GM18498 (cell line): ENCODE results near the gene CD3G.

Experiments
- ATAC-seq: cut with Tn5 transposase; IDR thresholded peaks from one replicate; pipeline ENCODE4 v1.9.1; 2021; ENCODE audit warnings: mild to moderate bottlenecking, moderate library complexity; ENCODE audit not compliant: unreplicated experiment

CD3G gene

GRCh38 chr11:118322721-118323120 lies 21.4 kb upstream of the CD3G start:
- no peak for ATAC-seq

DNA sequence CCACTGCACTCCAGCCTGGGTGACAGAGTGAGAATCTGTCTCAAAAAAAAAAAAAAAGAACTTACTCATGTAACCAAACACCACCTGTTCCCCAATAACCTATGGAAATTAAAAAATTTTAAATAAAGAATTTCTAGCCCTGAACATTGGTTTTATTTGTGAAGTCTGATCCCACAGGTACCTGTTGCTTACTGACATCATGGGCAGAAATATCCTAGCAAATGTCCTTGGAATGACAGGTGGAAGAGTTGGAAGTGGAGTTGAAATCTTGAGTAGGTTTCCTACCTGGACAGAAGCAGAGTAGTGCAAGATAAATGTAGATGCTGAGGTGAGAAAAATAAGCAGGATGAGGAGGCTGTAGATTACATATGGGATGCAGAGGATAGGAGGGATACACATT lies 18.9 kb upstream of the CD3G start:
- no peak for ATAC-seq

DNA sequence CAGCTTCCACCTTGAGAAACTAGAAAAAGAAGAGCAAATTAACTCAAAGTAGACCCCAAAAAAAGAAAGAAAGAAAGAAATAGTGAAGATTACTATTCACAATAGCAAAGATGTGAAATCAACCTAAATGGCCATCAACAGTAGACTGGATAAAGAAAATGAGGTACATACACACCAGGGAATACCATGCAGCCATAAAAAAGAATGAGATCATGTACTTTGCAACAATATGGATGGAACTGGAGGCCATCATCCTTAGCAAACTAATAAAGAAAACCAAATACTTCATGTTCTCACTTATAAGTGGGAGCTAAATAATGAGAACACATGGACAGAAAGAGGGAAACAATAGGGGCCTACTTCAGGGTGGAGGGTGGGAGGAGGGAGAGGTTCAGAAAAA lies 15.4 kb upstream of the CD3G start:
- ATAC-seq, result no peak

GRCh38 chr11:118334745-118335144 lies 9.4 kb upstream of the CD3G start:
- no peak for ATAC-seq

DNA sequence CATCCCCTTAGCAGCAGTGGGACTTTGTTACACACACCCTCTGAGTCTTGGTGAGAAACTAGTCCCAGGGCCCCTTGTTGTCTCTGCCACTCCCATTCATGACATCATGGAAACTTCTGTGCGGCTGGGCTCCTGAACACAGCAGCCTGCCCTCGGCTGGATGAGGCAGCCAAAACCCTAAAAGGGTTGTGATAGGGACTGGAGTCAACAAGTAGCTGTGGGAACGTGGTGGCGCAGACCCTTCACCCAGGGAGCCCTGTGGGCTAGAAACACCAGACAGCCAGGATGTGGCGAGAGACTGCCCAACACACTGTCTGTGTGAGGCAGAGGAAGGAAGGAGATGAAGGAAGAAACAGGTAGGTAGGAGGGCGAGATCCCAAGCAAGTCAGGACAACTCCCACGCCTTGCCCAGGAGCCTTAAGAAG lies 5.5 kb upstream of the CD3G start:
- ATAC-seq, result no peak

- no peak for ATAC-seq
Measured at GRCh38 chr11:118339281-118339961, 4.7 kb upstream of the CD3G start.

GRCh38 chr11:118340449-118340848 lies 3.7 kb upstream of the CD3G start:
- no peak for ATAC-seq

DNA sequence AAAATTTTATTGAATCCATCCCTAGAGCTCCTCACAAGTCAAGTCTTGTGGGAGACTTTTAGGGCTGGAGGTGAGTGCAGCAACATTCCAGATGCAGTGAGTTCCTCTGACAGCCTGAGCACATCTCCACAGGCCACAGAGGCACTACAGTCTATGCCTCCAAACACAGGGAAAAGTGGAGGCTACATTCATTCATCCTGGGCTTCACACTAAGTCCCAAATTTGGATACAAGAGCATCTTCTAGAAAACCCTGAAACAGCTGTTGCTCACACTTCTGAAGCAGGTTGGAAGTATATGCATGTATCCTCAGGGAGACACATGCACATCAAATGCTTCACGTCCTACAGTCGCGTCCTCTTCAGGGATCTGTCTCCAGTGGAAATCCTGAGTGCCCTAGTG lies 2.9 kb upstream of the CD3G start:
- ATAC-seq, result no peak

DNA sequence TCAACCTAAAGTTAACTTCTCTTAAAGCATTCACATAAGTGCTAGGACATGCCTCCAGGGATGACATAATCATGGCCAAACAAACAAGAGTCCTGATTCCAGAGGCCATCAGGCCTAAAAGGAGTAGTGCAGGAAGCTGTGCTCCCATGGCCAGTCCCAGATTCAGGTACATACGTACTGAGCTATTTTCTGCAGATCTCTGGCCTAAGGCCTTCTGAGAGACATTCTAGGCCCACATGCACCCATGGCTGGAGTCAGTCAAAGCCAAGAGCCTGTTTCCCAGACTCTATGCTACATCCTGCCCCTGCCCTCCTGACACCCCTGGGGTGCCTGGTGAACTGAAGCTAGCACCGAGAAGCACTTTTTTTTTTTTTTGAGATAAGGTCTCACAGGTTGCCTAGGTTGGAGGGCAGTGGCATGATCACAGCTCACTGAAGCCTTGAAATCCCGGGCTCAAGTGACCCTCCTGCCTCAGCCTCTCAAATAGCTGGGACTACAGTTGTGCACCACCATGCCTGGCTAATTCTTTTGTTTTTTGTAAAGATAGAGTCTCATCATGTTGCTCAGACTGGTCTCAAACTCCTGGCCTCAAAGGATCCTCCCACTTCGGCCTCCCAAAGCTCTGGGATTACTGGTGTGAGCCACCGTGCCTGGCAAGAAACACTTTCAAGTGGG lies 2.2 kb upstream of the CD3G start:
- ATAC-seq, result no peak

DNA sequence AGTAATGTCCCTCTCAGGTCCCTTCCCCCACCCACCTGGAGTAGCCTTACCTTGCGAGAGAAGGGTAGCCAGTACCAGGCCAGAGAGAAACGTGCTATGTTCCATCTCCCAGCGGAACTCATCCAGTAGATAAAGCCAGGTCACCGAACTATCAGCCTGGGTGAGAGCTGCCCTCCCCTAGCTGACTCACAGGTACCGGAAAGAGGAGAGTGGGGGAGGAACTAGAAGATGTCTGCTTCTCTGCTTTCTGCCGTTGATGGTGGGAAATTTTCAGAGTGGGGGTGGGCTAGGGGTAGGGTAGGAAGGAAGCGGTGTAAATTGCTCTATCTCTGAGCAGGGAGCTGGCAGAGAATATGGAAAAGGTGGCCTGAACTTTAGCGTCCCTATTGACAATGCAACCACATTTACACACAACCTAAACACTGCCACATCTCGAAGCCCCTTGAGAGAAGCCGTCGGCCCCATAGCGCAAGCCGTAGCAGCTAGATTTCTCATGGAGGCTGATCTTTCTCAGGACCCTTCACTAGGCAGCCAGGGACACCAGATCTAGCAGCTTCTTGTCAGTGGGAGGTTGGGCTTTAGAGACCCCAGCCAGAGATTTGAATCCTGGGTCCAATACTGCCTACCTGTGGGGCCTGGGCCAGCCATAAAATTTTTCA lies 1.5 kb upstream of the CD3G start, which contains the start of gene CD3D:
TSS of gene CD3D (minus strand) at position 203 of the 659 bp plus-strand sequence. CDS start at position 105, 98 bp downstream.
- ATAC-seq, result no peak

DNA sequence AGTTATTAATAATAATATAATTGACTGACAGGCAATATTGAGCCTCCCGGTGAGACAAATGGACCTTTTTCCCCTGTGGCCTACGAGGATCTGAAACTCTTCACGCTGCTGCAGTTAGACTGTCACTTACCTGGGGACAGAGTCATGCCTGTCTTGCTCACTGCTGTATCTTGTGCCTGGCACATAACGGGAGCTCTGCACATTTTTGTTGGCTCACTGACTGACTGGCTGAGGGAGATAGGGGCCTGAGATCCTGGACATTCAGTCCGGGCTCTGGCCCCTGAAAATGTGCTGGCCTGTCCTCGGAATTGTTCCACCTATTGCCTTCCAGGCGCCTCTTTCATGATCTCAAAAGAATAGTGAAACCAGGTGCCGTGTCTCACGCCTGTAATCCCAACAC lies 896 bp upstream of the CD3G start:
- ATAC-seq, result no peak

- ATAC-seq, result no peak
Measured at GRCh38 chr11:118349475-118349874, 5.3 kb downstream of the CD3G start.

GRCh38 chr11:118353084-118353710 lies 9.1 kb downstream of the CD3G start:
- no peak for ATAC-seq

DNA sequence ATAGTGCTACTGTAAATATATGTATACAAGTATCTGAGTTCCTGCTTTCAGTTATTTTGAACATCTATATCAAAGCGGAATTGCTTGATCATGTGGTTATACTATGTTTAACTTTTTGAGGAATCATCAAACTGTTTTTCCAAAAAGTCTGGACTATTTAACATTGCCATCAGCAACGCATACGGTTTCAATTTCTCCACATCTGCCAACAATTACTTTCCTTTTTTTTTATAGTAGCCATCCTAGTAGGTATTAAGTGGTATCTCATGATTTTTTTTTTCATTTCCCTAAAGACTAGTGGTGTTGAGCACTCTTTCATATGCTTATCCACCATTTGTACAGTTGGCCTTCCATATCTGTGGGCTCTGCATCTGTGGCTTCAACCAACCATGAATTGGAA lies 13.9 kb downstream of the CD3G start:
- ATAC-seq, result no peak

GRCh38 chr11:118359295-118359958 lies 15.3 kb downstream of the CD3G start, which contains the start of gene UBE4A:
TSS of gene UBE4A (plus strand) at chr11:118359600. CDS start at chr11:118365081, 5,481 bp downstream.
- peak; percentile 95 for ATAC-seq

- no peak for ATAC-seq
Measured at GRCh38 chr11:118364956-118365615, 20.9 kb downstream of the CD3G start.

- no peak for ATAC-seq
Measured at GRCh38 chr11:118366287-118366686, 22.1 kb downstream of the CD3G start.

GRCh38 chr11:118370774-118371173 lies 26.6 kb downstream of the CD3G start:
- no peak for ATAC-seq

GRCh38 chr11:118373263-118373662 lies 29.1 kb downstream of the CD3G start:
- ATAC-seq, result no peak

- no peak for ATAC-seq
Measured at GRCh38 chr11:118373871-118374270, 29.7 kb downstream of the CD3G start.
